ENCODE measurements around the gene ANO2. TPM values are rescaled to one million over a fixed set of nuclear protein-coding genes. Genes with fewer than 3 reads are reported as not detected.

ANO2 gene
- polyA plus RNA-seq, 10 donors = 2.4 to 5.1 (median 3.8) TPM

DNA sequence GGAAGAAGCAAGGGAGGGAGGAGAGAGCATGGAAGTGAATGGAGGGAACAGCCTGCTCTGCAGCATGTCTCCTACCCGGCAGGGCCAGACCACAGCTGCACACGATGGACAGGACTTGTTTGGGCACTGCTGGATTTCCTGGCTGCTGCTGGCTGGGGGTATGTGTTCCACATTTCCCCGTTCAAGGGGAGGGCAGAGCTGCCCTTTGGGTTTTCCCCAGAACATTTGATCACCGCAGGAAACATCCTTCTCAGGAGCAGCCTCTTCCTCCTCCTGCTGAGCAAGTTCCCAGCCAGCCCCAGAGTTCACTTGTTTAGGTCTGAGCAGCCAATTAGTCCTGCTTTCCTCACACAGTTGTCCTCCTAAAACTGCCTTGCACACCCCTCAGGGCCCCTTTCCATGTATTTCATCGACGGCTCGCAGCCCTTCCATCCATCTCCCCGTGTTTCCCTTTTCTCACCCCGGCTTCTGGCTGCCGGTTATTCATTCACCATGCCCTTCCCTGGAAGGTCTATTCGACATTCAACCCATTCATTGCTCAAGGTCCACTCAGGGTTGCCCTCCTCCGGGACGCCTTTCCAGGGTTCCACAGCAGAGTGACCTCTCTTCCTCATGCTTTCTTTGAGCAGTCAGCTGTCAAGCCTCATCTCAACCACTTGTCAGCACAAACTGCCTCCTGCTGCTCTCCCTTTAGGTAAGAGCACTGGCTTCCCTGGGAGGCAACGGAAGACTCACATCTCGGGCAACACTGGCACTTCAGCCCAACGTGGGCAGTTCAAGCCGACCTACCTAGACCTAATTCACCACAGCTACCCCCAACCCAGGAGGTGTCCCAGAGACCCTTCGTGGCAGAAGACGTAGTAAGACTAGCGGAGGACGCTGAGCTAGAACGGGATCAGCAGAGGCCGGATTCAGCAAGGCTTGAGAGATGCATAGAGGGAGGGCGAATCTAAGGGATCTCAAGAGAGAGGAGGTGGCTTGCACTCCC, 20.1 kb upstream of the ANO2 start:
- no peak for DNase-seq

GRCh38 chr12:5963515-5963914, 18.5 kb upstream of the ANO2 start:
- DNase-seq = no peak

- DNase-seq = no peak
Measured at GRCh38 chr12:5960783-5961182, 15.7 kb upstream of the ANO2 start.

DNA sequence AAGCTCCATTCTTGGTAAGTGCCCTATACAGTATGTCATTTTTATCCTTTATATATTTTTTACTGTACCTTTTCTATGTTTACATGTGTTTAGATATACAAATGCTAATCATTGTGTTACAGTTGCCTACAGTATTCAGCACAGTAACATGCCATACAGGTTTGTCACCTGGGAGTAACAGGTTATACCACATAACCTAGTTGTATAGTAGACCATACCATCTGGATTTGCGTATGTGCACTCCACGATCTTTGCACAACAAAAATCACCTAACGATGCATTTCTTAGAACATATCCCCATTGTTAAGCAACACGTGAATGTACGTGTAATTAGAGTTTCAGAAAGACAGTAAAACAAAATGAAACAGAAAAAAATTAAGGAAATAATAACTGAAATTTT, 11.9 kb upstream of the ANO2 start:
- DNase-seq = no peak

DNA sequence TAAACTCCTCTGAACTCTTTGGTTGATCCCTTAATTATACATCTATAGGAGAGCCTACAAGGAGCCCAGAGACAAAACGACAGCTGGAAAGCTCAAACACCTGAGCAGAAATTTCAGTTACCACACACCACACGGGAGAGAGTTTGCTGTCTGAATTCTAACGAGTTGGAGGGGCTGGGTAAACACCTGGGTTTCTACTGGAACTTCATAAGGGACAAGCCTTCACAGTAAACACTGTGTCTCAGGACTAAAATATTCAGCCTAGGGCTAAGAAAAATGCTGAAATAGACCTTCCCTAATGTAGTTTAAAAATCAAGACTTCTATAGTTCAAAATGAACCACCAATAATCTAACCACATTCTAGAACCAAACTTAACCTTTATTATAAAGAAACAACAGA, 9.6 kb upstream of the ANO2 start:
- no peak for DNase-seq

- DNase-seq = no peak
Measured at GRCh38 chr12:5953835-5954586, 9.0 kb upstream of the ANO2 start.

DNA sequence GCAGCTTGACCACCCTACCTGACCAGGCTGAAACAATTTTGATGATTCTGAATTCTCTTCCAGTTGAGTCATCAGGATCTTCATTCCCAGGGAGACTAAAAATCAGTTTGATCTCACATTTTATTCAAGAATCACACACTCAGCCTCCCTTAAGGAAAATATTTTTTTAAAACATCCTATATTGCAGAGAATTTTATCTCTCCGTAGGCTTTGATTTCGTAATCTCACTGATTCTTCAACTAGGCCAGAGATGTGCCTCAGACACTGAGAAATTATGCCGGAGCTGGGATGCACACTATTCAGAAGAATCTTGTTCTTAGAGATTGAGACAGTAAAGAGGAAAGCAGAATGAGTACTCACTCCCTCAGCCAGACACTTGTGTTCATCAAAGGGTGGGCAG, 7.0 kb upstream of the ANO2 start:
- no peak for DNase-seq

GRCh38 chr12:5948696-5949095, 3.6 kb upstream of the ANO2 start:
- no peak for DNase-seq

DNA sequence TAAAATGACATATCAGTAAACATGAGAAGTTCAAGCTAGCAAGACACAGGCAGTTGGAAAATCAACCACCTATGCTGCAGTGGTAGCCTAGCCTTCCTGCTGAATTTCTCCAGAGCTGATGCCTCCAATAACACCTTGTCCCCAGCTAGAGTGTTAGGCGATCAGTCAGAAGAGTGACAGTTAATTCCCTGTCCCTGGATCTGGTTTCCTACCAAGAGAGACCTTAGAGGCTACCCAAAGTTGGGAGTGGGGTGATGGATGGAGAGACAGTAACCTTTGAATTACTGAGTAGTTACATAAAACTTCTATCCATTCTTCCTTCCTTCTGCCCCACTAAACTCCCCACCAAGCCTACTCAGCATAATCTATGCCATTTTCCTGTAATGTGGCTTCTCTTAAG, 1.9 kb upstream of the ANO2 start:
- no peak for DNase-seq

DNA sequence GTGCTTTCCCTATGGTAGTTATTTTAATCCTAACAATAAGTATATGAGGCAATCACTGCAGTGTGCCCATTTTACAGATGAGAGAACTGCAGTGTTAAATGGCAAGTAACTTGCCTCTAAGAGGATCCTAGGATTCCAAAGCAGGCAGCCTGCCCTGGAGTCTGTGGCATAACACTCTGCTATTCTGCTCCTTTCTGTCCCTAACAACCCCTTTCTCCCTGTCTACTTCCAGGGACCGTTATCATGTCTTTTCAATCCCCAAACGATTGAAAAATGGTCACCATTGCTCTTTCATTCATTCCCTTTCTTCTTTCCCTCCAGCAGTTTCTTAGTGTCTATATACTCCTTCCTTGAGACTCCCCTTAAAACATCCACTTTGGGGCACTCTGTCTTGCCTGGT, 1.3 kb upstream of the ANO2 start:
- DNase-seq = no peak

- peak in 1 of 3 donors; percentile 13 for DNase-seq
Measured at GRCh38 chr12:5944688-5945070, 380 bp downstream of the ANO2 start.

- DNase-seq = no peak
Measured at GRCh38 chr12:5944053-5944452, 1.0 kb downstream of the ANO2 start.

GRCh38 chr12:5941907-5942306, 3.2 kb downstream of the ANO2 start:
- no peak for DNase-seq

GRCh38 chr12:5927732-5928516, 17.1 kb downstream of the ANO2 start:
- no peak for DNase-seq

- no peak for DNase-seq
Measured at GRCh38 chr12:5925646-5926045, 19.4 kb downstream of the ANO2 start.

DNA sequence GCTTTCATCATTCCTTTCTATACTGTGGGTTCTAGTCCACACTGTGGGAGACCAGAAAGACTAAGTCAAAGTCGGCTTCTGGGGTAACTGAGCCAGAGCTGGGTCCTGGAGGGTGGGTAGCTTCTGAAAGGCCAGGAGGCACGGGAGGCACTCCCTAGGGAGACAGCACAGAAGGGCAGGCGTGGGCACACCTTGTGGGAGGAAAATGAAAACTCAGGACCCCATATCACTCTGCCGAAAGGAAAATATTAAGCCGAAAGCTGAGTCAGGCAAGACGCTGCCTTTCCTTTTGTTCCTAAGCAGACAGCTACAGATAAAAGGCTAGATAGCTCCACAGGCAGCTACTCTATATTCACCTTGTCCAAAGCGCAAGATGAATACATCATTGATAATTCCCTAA, 20.7 kb downstream of the ANO2 start:
- DNase-seq = no peak

GRCh38 chr12:5923751-5924150, 21.3 kb downstream of the ANO2 start:
- no peak for DNase-seq

- DNase-seq = no peak
Measured at GRCh38 chr12:5923043-5923605, 21.9 kb downstream of the ANO2 start.

DNA sequence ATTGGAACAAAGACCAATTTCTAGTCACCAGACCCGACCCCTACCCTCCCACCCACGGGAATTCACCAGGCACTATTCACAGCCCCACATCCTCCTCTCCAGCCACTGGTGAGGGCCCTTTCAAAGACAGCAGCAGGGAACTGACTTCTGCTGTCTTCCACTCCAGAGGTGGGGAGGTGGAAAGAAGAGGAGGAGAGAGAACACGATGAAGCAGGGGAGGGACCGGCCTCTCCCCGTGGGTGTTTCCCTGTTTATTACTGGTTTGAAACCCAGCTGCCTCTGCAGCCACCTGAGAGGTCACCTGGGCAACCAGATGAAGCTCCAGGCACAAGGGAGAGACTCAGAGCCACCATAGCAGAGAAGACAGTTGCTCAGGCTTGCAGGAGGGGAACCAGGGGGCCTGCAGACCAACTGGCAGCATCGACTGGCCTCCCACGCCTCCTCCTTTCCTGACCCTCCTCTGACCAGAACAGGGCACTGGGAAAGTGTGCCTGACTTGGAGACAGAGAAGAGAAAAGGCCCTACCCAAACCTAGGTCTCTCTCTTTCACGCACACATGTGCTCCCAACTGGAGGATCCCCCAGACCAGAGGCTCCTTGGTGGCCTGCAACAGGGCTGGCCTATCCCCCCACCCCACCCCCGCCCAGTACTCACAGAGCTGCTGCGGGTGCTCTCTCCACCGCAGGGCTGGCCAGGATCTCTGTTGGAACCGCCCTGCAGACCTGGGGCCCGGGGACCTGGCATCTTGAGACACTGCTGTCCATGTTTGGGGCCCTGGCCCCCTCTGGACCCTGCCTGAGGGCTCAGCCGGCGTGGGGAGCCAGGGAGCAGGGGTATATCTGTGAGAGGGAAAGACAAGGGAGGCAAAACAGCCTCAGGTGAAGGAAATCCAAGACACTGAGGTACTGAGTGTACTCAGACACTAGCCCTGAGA, 22.8 kb downstream of the ANO2 start:
- DNase-seq = no peak

DNA sequence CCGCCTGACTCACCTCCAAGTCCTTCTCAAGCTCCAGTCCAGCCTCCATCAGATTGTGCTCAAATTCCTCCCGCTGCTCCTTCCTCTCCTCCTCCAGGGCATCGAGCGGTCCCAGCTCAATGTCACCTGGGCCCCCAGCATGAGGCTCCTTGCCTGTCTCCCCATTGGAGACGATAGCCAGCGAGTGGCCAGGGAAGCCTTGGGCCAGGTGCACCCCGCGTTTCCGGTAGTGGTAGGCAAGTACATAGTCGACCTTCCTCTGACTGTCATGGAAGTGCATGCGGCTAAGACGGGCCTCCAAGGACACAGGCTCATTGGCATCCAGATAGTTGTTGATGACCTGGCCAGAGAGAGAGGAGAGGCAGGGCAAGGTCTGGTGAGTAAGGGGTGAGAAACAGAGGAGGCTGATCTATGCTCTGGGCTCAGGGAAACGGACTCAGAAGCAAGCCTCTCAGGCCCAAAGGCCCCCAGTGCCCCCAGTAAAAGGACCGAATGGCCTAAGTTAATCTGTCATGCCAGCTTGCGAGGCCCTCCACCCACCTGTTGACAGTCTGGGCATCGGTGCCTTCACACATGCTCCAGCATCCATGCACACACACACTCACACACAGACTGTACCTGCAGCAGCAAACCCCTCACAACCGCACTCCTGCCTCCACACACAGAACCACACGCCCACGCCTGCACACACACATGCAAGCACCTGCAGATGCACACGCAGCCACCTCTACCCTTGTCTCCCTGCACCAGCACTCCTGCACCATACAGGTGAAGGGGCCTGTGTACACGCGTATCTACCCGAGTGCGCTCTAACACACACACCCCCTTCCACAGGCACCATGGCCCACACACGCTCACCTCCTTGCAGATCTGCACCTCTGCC, 23.8 kb downstream of the ANO2 start:
- no peak for DNase-seq

All from muscle of back (tissue), 11 donors.